PFSK-1 (cell line): ENCODE results near the gene PC.

Experiments
- FOXP2 ChIP-seq: optimal IDR thresholded peaks from 2 replicates; pipeline ENCODE3; 2011; ENCODE audit warnings: borderline replicate concordance, control low read depth, inconsistent platforms; ENCODE audit not compliant: insufficient read depth; ENCODE audit errors: extremely low read length, extremely low read depth
- POLR2AphosphoS5 ChIP-seq: IDR thresholded peaks from 2 replicates; pipeline ENCODE4 v1.6.1; 2012; ENCODE audit warnings: low read depth, mild to moderate bottlenecking, control low read depth, low read length, moderate library complexity
- SIN3A ChIP-seq: IDR thresholded peaks from 2 replicates; pipeline ENCODE4 v1.6.1; 2012; ENCODE audit warnings: mild to moderate bottlenecking, low read length, moderate library complexity, borderline replicate concordance; ENCODE audit not compliant: insufficient read depth
- TAF1 ChIP-seq: IDR thresholded peaks from 2 replicates; pipeline ENCODE4 v1.6.1; 2012; ENCODE audit warnings: low read length, control low read depth, borderline replicate concordance; ENCODE audit not compliant: insufficient read depth
- TF ChIP-seq, protein P1 (sequence below), 2 experiments: IDR thresholded peaks; 2 replicates each; pipeline versions ENCODE4 v1.6.1 to v1.8.0; 2011 to 2012; ENCODE audit warnings: low read depth in 2 of 2, low read length in 2 of 2, control low read depth in 1 of 2, inconsistent platforms in 1 of 2, mild to moderate bottlenecking in 1 of 2, moderate library complexity in 1 of 2; ENCODE audit not compliant: insufficient read depth in 1 of 2

Gene PC

DNA sequence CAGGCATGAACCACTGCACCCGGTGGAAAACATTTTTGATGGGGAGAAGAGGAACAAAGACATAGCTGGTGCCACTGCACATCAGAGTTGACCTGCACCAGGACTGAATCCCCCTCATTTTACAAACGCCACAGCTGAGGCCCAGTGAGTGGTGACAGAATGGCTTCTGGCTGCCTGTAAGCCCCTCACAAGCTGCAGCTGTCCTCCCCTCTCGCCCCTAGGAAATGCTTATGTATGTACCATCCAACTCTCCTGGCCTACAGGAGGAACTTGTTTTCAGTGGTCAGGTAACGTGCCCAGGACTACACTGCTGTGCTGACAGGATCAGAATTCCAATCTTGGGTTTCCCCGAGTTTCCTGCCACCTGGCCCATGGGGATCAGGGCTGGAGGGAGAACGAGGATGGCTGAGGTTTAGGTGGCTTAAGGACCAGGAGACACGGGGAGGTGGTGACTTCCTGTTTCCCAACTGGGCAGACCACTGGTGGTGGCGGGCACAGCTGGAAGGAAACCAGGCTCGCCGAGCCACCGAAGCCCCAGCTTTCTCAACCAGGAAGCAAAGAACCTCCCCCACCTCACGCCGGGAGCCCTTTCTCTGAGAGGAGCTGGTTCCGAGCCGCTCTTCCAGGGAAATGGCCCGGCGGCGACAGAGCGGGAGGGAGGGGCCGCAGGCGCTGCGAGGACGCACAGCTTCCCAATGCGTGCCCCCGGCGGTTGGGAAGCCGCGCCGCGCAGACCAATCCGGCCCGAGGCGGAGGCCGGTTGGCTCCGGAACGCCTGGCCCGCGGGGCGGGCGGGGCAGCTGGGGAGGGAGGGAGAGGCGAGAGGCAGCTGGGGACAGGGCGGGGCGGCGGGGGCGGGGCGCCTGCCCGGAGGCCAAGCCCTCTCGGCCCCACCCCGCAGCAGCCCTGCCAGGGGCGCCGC, 102.3 kb downstream of the PC start:
- peak; percentile 71; the same call in 1 of the 2 replicates for TF ChIP-seq TAF1
- TF ChIP-seq FOXP2, result no peak
- TF ChIP-seq, protein P1, sequence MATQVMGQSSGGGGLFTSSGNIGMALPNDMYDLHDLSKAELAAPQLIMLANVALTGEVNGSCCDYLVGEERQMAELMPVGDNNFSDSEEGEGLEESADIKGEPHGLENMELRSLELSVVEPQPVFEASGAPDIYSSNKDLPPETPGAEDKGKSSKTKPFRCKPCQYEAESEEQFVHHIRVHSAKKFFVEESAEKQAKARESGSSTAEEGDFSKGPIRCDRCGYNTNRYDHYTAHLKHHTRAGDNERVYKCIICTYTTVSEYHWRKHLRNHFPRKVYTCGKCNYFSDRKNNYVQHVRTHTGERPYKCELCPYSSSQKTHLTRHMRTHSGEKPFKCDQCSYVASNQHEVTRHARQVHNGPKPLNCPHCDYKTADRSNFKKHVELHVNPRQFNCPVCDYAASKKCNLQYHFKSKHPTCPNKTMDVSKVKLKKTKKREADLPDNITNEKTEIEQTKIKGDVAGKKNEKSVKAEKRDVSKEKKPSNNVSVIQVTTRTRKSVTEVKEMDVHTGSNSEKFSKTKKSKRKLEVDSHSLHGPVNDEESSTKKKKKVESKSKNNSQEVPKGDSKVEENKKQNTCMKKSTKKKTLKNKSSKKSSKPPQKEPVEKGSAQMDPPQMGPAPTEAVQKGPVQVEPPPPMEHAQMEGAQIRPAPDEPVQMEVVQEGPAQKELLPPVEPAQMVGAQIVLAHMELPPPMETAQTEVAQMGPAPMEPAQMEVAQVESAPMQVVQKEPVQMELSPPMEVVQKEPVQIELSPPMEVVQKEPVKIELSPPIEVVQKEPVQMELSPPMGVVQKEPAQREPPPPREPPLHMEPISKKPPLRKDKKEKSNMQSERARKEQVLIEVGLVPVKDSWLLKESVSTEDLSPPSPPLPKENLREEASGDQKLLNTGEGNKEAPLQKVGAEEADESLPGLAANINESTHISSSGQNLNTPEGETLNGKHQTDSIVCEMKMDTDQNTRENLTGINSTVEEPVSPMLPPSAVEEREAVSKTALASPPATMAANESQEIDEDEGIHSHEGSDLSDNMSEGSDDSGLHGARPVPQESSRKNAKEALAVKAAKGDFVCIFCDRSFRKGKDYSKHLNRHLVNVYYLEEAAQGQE (IDR thresholded peaks at IDR 0.05; ENCODE audit: insufficient read depth in 1 of 2, low read depth in 2 of 2, low read length in 2 of 2), result peak in 1 of 2 experiments; percentile 43; a peak in 1 of 4 replicates
- peak; percentile 62; the same call in 1 of the 2 replicates for TF ChIP-seq SIN3A
- peak; percentile 84 for TF ChIP-seq POLR2AphosphoS5

DNA sequence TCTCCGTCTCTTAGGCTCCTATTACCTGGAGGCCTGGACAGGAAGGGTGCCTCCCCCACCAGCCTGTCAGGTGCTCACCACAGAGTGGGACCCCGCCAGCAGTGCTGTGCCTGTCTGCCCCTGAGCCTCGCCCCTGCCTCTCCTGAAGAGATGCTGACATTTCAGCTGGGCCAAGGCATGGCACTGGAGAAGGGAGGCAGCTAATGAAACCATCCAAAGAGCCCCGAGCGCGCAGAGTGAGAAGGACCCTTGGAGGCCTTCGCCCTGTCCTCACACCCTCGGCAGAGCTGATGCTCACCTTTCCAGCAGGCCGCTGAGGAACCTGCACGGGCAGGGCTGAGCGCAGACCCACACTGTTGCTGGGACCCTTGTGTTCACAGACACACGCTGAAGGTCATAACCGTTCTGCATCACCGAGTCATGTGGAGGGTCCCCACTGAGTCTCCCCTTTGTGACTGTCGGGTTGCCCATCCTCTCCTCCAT, 103.4 kb downstream of the PC start:
- no peak for TF ChIP-seq TAF1
- TF ChIP-seq FOXP2, result no peak
- no peak for TF ChIP-seq SIN3A
- TF ChIP-seq, protein P1 (IDR thresholded peaks at IDR 0.05; ENCODE audit: insufficient read depth in 1 of 2, low read depth in 2 of 2, low read length in 2 of 2), result no peak
- no peak for TF ChIP-seq POLR2AphosphoS5

GRCh38 chr11:66854231-66854661, 103.9 kb downstream of the PC start:
- TF ChIP-seq SIN3A (no peak), POLR2AphosphoS5 (no peak), FOXP2 (no peak), TAF1 (no peak)
- TF ChIP-seq, protein P1 (IDR thresholded peaks at IDR 0.05; ENCODE audit: insufficient read depth in 1 of 2, low read depth in 2 of 2, low read length in 2 of 2), result no peak

- TF ChIP-seq POLR2AphosphoS5 (no peak), TAF1 (no peak)
- TF ChIP-seq, protein P1 (IDR thresholded peaks at IDR 0.05; ENCODE audit: insufficient read depth in 1 of 2, low read depth in 2 of 2, low read length in 2 of 2), result no peak
Measured at GRCh38 chr11:66853242-66854229, 104.6 kb downstream of the PC start.
